HG03196 (cell line): Measurements from ENCODE around the gene CCDC150.
"Not testable (repeated sequence)": the region's sequence is repeated elsewhere in the genome, so short reads cannot be mapped to it uniquely, and the experiment has no call there.

ENCODE experiments used
- ATAC-seq: cut with Tn5 transposase; IDR thresholded peaks from one replicate; pipeline ENCODE4 v1.9.1; 2021; ENCODE audit not compliant: unreplicated experiment

The CCDC150 gene

GRCh38 chr2:196630531-196630930 lies 9.0 kb upstream of the CCDC150 start:
- no peak for ATAC-seq

- ATAC-seq: no peak
Observed at GRCh38 chr2:196635156-196635555, 4.4 kb upstream of the CCDC150 start.

- ATAC-seq: no peak
Observed at GRCh38 chr2:196638765-196639164, 750 bp upstream of the CCDC150 start.

GRCh38 chr2:196640031-196640548 lies 575 bp downstream of the CCDC150 start:
- no peak for ATAC-seq

- ATAC-seq: no peak
Observed at GRCh38 chr2:196649202-196649601, 9.7 kb downstream of the CCDC150 start.

- ATAC-seq: no peak
Observed at GRCh38 chr2:196651387-196652094, 12.0 kb downstream of the CCDC150 start.

GRCh38 chr2:196652869-196653268 lies 13.4 kb downstream of the CCDC150 start:
- ATAC-seq: no peak

- no peak for ATAC-seq
Observed at GRCh38 chr2:196653843-196654242, 14.3 kb downstream of the CCDC150 start.

GRCh38 chr2:196655761-196656160 lies 16.2 kb downstream of the CCDC150 start:
- no peak for ATAC-seq

GRCh38 chr2:196657333-196657732 lies 17.8 kb downstream of the CCDC150 start:
- no peak for ATAC-seq

GRCh38 chr2:196659844-196660243 lies 20.3 kb downstream of the CCDC150 start:
- ATAC-seq: no peak

- no peak for ATAC-seq
Observed at GRCh38 chr2:196660244-196660643, 20.7 kb downstream of the CCDC150 start.

- no peak for ATAC-seq
Observed at GRCh38 chr2:196670342-196670741, 30.8 kb downstream of the CCDC150 start.

- ATAC-seq: no peak
Observed at GRCh38 chr2:196675963-196676362, 36.4 kb downstream of the CCDC150 start.

- ATAC-seq: no peak
Observed at GRCh38 chr2:196677404-196677803, 37.9 kb downstream of the CCDC150 start.

- no peak for ATAC-seq
Observed at GRCh38 chr2:196679368-196679767, 39.9 kb downstream of the CCDC150 start.

GRCh38 chr2:196681510-196681909 lies 42.0 kb downstream of the CCDC150 start:
- ATAC-seq: no peak

GRCh38 chr2:196685792-196686191 lies 46.3 kb downstream of the CCDC150 start:
- ATAC-seq: no peak

- not testable (repeated sequence) for ATAC-seq
Observed at GRCh38 chr2:196686737-196687136, 47.2 kb downstream of the CCDC150 start.

GRCh38 chr2:196696423-196697079 lies 57.0 kb downstream of the CCDC150 start:
- no peak for ATAC-seq

- ATAC-seq: no peak
Observed at GRCh38 chr2:196697825-196698224, 58.3 kb downstream of the CCDC150 start.

- ATAC-seq: no peak
Observed at GRCh38 chr2:196702641-196703040, 63.1 kb downstream of the CCDC150 start.
